Measurements from ENCODE around the gene EDC3. TPM values are rescaled to one million over a fixed set of nuclear protein-coding genes. Genes with fewer than 3 reads are reported as not detected.

EDC3 gene
- total and polyA plus RNA-seq, 9 of the 15 experiments (the other 6 are each of a cell fraction or from before 2014, with no cell fraction given), result 11.7 to 63.9 (median 32.8) TPM

DNA sequence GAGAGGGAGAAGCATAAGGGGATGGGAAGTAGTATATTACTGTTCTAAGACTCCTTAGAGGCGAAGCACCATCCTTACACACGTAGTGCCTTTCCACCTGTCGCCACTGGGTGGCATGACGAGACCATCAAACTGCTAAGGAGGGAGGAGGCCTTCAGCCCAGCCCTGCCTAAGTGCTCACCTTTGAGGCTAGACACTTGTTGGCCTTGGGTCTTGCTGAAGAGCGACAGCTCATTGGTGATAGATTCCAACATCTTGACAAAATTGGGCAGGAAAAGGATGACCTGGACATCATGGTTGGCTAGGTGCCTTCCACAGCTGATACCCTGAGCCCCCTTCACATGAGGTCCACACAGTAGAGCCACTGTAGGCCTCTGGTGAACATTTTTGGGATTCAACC lies 60.6 kb downstream of the EDC3 start:
- no peak overlapping the region for H3K9ac ChIP-seq (ENCODE audit: insufficient read depth in 1 of 2, low read depth in 2 of 2, low read length in 2 of 2)
- FAIRE-seq, result peak; percentile 92
- H3K9me3 ChIP-seq (replicated peaks; ENCODE audit: control insufficient read depth, insufficient read depth, low read depth, low read length), result no peaks in the 10 kb centered on the region
- no TSS peak for BruUV-seq (replicated peaks)
- peaks cover 9% of the 10 kb centered on the region for H3K9me1 ChIP-seq (ENCODE audit: control insufficient read depth, insufficient read depth, low read length)
- H2AFZ ChIP-seq (ENCODE audit: low read depth, low read length), result no peak overlapping the region
- no peak overlapping the region for H3K4me3 ChIP-seq
- H3K79me2 ChIP-seq (ENCODE audit: control insufficient read depth, insufficient read depth, low read length), result no peaks in the 10 kb centered on the region
- peaks cover 26% of the 10 kb centered on the region for H4K20me1 ChIP-seq (replicated peaks; ENCODE audit: control insufficient read depth, insufficient read depth, low read length)
- CTCF ChIA-PET (ENCODE audit: low intra/inter-chr PET ratio), result interaction anchor here (1.1 to 4.7 kb wide), 4 partner anchors 16 to 1049 kb away, joined by 3 to 51 read pairs (median 4); no protein-coding TSS in a partner anchor
- POLR2A ChIA-PET, result interaction anchor here (1.4 kb wide), 2 partner anchors 133 to 136 kb away, joined by 3 to 7 read pairs; no protein-coding TSS in a partner anchor
- WGBS (ENCODE audit: insufficient coverage, low coverage, missing lambda C conversion rate), result 15% methylated on average over 5 of the region's 5 CpGs
- in situ Hi-C loops (cut with MboI), result loop anchor here (5.0 kb wide), 2 partner anchors 132 to 317 kb away; no protein-coding TSS in a partner anchor
- H3K4me2 ChIP-seq (ENCODE audit: insufficient read depth, low read length), result no peak overlapping the region
- H3K27ac ChIP-seq (ENCODE audit: extremely low read depth, low read depth, low read length), result no peak overlapping the region
- no peaks in the 10 kb centered on the region for H3K27me3 ChIP-seq (ENCODE audit: control insufficient read depth in 2 of 2, insufficient read depth in 2 of 2, low read length in 2 of 2)
- peak; percentile 75 to 83 (median 76) for DNase-seq (ENCODE audit: extremely low read depth in 1 of 4, low spot score in 3 of 4)
- intact Hi-C loops (cut with micrococcal nuclease), result loop anchor here (1.0 to 5.0 kb wide), 3 partner anchors 134 to 352 kb away; no protein-coding TSS in a partner anchor
- peaks cover 89% of the 10 kb centered on the region for H3K36me3 ChIP-seq (ENCODE audit: control insufficient read depth, insufficient read depth, low read length)
- peak; percentile 89 for ATAC-seq
- no peaks in the 10 kb centered on the region; a peak in 1 of 5 replicates for H3K4me1 ChIP-seq (replicated peaks in 1 of 2; ENCODE audit: control insufficient read depth in 2 of 2, insufficient read depth in 2 of 2, low read length in 2 of 2)
- TF ChIP-seq KDM5B (IDR thresholded peaks at IDR 0.05; ENCODE audit: insufficient replicate concordance, low read depth, low read length), result no peak
- peak; percentile 66 for TF ChIP-seq ZNF263 (CRISPR knock-in tag; IDR thresholded peaks at IDR 0.05; ENCODE audit: borderline replicate concordance)
- TF ChIP-seq C11orf30 (IDR thresholded peaks at IDR 0.05; ENCODE audit: low read depth), result no peak
- peak; percentile 89 for TF ChIP-seq STAG1 (CRISPR knock-in tag; IDR thresholded peaks at IDR 0.05; ENCODE audit: borderline replicate concordance)
- TF ChIP-seq CREM (IDR thresholded peaks at IDR 0.05; ENCODE audit: low read depth), result peak; percentile 71; the same call in 1 of the 2 replicates
- peak; percentile 63 for TF ChIP-seq CC2D1A (IDR thresholded peaks at IDR 0.05)
- TF ChIP-seq NCOA2 (IDR thresholded peaks at IDR 0.05; ENCODE audit: partially characterized antibody in 2 of 2), result no peak
- TF ChIP-seq, protein P1, sequence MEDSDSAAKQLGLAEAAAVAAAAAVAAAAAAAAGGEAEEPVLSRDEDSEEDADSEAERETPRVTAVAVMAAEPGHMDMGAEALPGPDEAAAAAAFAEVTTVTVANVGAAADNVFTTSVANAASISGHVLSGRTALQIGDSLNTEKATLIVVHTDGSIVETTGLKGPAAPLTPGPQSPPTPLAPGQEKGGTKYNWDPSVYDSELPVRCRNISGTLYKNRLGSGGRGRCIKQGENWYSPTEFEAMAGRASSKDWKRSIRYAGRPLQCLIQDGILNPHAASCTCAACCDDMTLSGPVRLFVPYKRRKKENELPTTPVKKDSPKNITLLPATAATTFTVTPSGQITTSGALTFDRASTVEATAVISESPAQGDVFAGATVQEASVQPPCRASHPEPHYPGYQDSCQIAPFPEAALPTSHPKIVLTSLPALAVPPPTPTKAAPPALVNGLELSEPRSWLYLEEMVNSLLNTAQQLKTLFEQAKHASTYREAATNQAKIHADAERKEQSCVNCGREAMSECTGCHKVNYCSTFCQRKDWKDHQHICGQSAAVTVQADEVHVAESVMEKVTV (CRISPR knock-in tag; IDR thresholded peaks at IDR 0.05), result peak; percentile 86
- TF ChIP-seq, protein P2, sequence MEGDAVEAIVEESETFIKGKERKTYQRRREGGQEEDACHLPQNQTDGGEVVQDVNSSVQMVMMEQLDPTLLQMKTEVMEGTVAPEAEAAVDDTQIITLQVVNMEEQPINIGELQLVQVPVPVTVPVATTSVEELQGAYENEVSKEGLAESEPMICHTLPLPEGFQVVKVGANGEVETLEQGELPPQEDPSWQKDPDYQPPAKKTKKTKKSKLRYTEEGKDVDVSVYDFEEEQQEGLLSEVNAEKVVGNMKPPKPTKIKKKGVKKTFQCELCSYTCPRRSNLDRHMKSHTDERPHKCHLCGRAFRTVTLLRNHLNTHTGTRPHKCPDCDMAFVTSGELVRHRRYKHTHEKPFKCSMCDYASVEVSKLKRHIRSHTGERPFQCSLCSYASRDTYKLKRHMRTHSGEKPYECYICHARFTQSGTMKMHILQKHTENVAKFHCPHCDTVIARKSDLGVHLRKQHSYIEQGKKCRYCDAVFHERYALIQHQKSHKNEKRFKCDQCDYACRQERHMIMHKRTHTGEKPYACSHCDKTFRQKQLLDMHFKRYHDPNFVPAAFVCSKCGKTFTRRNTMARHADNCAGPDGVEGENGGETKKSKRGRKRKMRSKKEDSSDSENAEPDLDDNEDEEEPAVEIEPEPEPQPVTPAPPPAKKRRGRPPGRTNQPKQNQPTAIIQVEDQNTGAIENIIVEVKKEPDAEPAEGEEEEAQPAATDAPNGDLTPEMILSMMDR (IDR thresholded peaks at IDR 0.05 in 2 of 3, conservative IDR thresholded peaks at IDR 0.05 in 1 of 3; ENCODE audit: insufficient read depth in 2 of 3, low read depth in 1 of 3, low read length in 3 of 3), result peak; percentile 88 to 91 (median 90)
- TF ChIP-seq HDGF (IDR thresholded peaks at IDR 0.05), result 0 out of 2 replicates have a peak, but pooled peaks have one; percentile 24

Measured in K562 (cell line).